LoVo (cell line): ENCODE data around the gene CALHM2.
"Not testable (repeated sequence)": the region's sequence is repeated elsewhere in the genome, so short reads cannot be mapped to it uniquely, and the experiment has no call there.

ENCODE experiments used
- DNase-seq: peaks from one replicate; pipeline ENCODE4 v3.0.0-alpha.2; 2016; ENCODE audit warnings: low spot score

CALHM2 gene

GRCh38 chr10:103450201-103450695 is 1.9 kb downstream of the CALHM2 start:
- no peak for DNase-seq

- no peak for DNase-seq
These were observed 2.7 kb downstream of the CALHM2 start for GRCh38 chr10:103449208-103450144.

- peak; percentile 9 for DNase-seq
These were observed 3.4 kb downstream of the CALHM2 start for GRCh38 chr10:103448746-103449145.

GRCh38 chr10:103447187-103447586 is 5.0 kb downstream of the CALHM2 start:
- no peak for DNase-seq

GRCh38 chr10:103445767-103446567 is 6.2 kb downstream of the CALHM2 start:
- no peak for DNase-seq

- no peak for DNase-seq
These were observed 6.8 kb downstream of the CALHM2 start for GRCh38 chr10:103445366-103445765.

GRCh38 chr10:103444478-103444877 is 7.7 kb downstream of the CALHM2 start:
- no peak for DNase-seq

GRCh38 chr10:103443475-103444185 is 8.5 kb downstream of the CALHM2 start:
- no peak for DNase-seq

GRCh38 chr10:103442031-103442461 is 10.1 kb downstream of the CALHM2 start:
- no peak for DNase-seq

- DNase-seq: no peak
These were observed 10.6 kb downstream of the CALHM2 start for GRCh38 chr10:103441611-103442010.

GRCh38 chr10:103441206-103441605 is 11.0 kb downstream of the CALHM2 start:
- no peak for DNase-seq

GRCh38 chr10:103440416-103440815 is 11.8 kb downstream of the CALHM2 start:
- DNase-seq: no peak

GRCh38 chr10:103439776-103440175 is 12.4 kb downstream of the CALHM2 start:
- no peak for DNase-seq

GRCh38 chr10:103433858-103434257 is 18.3 kb downstream of the CALHM2 start:
- DNase-seq: no peak

- no peak for DNase-seq
These were observed 20.3 kb downstream of the CALHM2 start for GRCh38 chr10:103431902-103432301.

- DNase-seq: no peak
These were observed 22.5 kb downstream of the CALHM2 start for GRCh38 chr10:103429647-103430046.

GRCh38 chr10:103428989-103429643 is 23.1 kb downstream of the CALHM2 start:
- DNase-seq: no peak

- no peak for DNase-seq
These were observed 24.3 kb downstream of the CALHM2 start for GRCh38 chr10:103427866-103428265.

GRCh38 chr10:103423748-103424147 is 28.4 kb downstream of the CALHM2 start:
- DNase-seq: no peak

GRCh38 chr10:103419101-103419500 is 33.1 kb downstream of the CALHM2 start:
- no peak for DNase-seq

- no peak for DNase-seq
These were observed 34.6 kb downstream of the CALHM2 start for GRCh38 chr10:103417601-103418000.

- not testable (repeated sequence) for DNase-seq
These were observed 35.1 kb downstream of the CALHM2 start for GRCh38 chr10:103417148-103417469.
